Thoracic aorta (tissue), 2 donors: ENCODE results near the gene FKBP8. TPM values are rescaled to one million over a fixed set of nuclear protein-coding genes. Genes with fewer than 3 reads are reported as not detected.
A peak's percentile ranks its signal among the peaks of the same experiment; 100 is the strongest.

ENCODE experiments used
- ATAC-seq: fragments of 150-250 bp; one replicate; pipeline ENCODE4 v1.8.0; 2017; ENCODE audit warnings: low read depth; ENCODE audit not compliant: insufficient number of reproducible peaks, low FRiP score
- DNase-seq: peaks from one replicate; pipeline ENCODE4 v3.0.0-alpha.2; 2020; ENCODE audit warnings: low spot score
- H3K27ac ChIP-seq, 2 donors: fragments of 200-600 bp; sonication (generic); 1 replicate in 1 of 2; 2 replicates in 1 of 2; pipeline ENCODE4 v1.5.1; 2016; ENCODE audit warnings: mild to moderate bottlenecking in 2 of 2, moderate library complexity in 2 of 2
- H3K27me3 ChIP-seq: fragments of 200-600 bp; sonication (generic); replicated peaks from 2 replicates; pipeline ENCODE4 v1.6.0; 2016; ENCODE audit warnings: mild to moderate bottlenecking; ENCODE audit not compliant: insufficient read depth
- H3K36me3 ChIP-seq: fragments of 200-600 bp; sonication (generic); one replicate; pipeline ENCODE4 v1.5.1; 2016
- H3K4me1 ChIP-seq, 2 donors: fragments of 200-600 bp; sonication (generic); 1 replicate in 1 of 2; 2 replicates in 1 of 2; pipeline versions ENCODE4 v1.5.1 to v1.6.0; 2016; ENCODE audit warnings: low read depth in 2 of 2, mild to moderate bottlenecking in 1 of 2; ENCODE audit not compliant: control insufficient read depth in 1 of 2
- H3K4me3 ChIP-seq: fragments of 200-600 bp; sonication (generic); 2 replicates; pipeline ENCODE4 v1.5.1; 2016; ENCODE audit warnings: mild to moderate bottlenecking
- H3K9me3 ChIP-seq: fragments of 200-600 bp; sonication (generic); 2 replicates; pipeline ENCODE4 v1.5.1; 2016
- CTCF ChIP-seq: fragments of 200-600 bp; sonication (generic); IDR thresholded peaks from one replicate; pipeline ENCODE4 v1.5.1; 2019; ENCODE audit warnings: antibody characterized with exemption
- total RNA-seq, 2 donors: library from RNA; depleted of rRNA; stranded (reverse); fragments of >200 nt; gene quantifications; one replicate each; pipeline versions ENCODE4 v1.1.0 to v1.2.3, GENCODE V29; 2016

FKBP8 gene
- total RNA-seq, 2 donors from 2014 or later, result 237 to 446 TPM

DNA sequence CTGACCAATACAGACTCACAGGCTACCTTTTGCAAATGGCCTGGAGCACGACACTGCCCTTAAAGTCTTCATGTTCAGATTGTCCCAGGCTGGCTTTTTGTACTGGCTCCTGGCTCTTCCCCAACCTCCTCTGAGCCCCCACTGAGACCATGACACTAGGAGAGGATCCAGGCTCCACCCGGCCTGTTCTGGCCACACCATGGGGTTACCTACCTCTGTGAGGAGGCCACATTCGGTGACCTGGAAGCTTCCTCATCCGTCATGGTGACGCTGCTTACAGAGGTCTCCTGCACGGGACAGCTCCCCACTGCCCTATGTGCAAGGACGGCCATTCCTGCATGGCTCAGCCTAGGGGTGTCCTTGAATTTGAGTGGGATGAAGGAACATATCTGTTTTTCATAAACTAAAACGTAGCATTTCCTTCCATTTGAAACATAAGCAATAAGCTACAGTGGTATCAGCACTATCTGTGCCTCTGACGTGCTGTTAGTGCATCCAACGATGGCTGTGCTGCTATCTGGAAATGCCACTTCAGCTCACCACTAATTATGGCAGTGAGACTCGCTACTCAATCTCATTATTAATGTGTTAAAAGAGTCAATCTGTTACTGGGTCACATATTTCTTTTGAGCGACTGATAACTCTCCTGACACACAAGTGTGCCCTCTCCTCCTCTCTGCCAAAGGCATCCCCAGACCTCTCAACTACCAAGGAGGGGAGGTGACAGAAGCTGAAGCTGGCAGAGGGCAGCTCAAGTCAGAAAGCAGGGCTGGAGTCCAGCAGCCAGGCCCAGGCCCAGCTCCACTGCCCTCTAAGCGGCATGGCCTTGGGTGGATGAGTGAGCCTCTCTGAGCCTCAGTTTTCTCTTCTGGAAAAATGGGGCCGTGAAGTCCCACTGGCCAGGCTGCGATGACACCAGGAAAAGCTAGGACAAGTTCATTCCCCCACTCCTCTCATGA, 51.1 kb downstream of the FKBP8 start:
- Histone ChIP-seq H3K27ac (no peak overlapping the region), H3K36me3 (no peaks in the 10 kb centered on the region), H3K27me3 (no peaks in the 10 kb centered on the region), H3K4me3 (no peak overlapping the region), H3K9me3 (no peaks in the 10 kb centered on the region), H3K4me1 (peaks cover 37 to 73% of the 10 kb centered on the region in 2 donors)
- DNase-seq (no peak), ATAC-seq (no peak)
- TF ChIP-seq CTCF, result no peak

- H3K9me3 ChIP-seq, result no peaks in the 10 kb centered on the region
- TF ChIP-seq CTCF, result no peak
- H3K36me3 ChIP-seq, result no peaks in the 10 kb centered on the region
- no peaks in the 10 kb centered on the region for H3K27me3 ChIP-seq
- DNase-seq, result no peak
- no peak overlapping the region for H3K4me3 ChIP-seq
- ATAC-seq, result no peak
- peaks cover 47 to 73% of the 10 kb centered on the region in 2 donors for H3K4me1 ChIP-seq
- H3K27ac ChIP-seq, result no peak overlapping the region
Measured at GRCh38 chr19:18490728-18491127, 52.6 kb downstream of the FKBP8 start.

GRCh38 chr19:18489627-18490184, 53.7 kb downstream of the FKBP8 start:
- ATAC-seq (no peak), DNase-seq (no peak)
- no peak overlapping the region for H3K4me3 ChIP-seq
- H3K36me3 ChIP-seq, result no peaks in the 10 kb centered on the region
- peaks cover 50 to 72% of the 10 kb centered on the region in 2 donors for H3K4me1 ChIP-seq
- H3K27me3 ChIP-seq, result no peaks in the 10 kb centered on the region
- no peak for TF ChIP-seq CTCF
- no peak overlapping the region for H3K27ac ChIP-seq
- no peaks in the 10 kb centered on the region for H3K9me3 ChIP-seq

- peak; percentile 10 for TF ChIP-seq CTCF
- H3K4me1 ChIP-seq, result peaks cover 48 to 72% of the 10 kb centered on the region in 2 donors
Measured at GRCh38 chr19:18488838-18489626, 54.3 kb downstream of the FKBP8 start.

GRCh38 chr19:18488403-18488723, 55.0 kb downstream of the FKBP8 start:
- Histone ChIP-seq H3K4me1 (peaks cover 50 to 72% of the 10 kb centered on the region in 2 donors), H3K36me3 (no peaks in the 10 kb centered on the region), H3K27ac (no peak overlapping the region), H3K4me3 (no peak overlapping the region), H3K9me3 (no peaks in the 10 kb centered on the region), H3K27me3 (no peaks in the 10 kb centered on the region)
- no peak for DNase-seq
- no peak for ATAC-seq
- TF ChIP-seq CTCF, result peak; percentile 41

More at GRCh38 chr19:18488838-18489626, 54.3 kb downstream of the FKBP8 start:
- H3K27me3 ChIP-seq, result no peaks in the 10 kb centered on the region
- no peak overlapping the region for H3K4me3 ChIP-seq
- H3K27ac ChIP-seq, result no peak overlapping the region
- DNase-seq (no peak), ATAC-seq (no peak)
- no peaks in the 10 kb centered on the region for H3K9me3 ChIP-seq
- no peaks in the 10 kb centered on the region for H3K36me3 ChIP-seq
